WERI-Rb-1 (cell line): ENCODE results near the gene FGF22.
"Not testable (repeated sequence)": the region's sequence is repeated elsewhere in the genome, so short reads cannot be mapped to it uniquely, and the experiment has no call there.

Experiments used
- DNase-seq: peaks from one replicate; pipeline ENCODE4 v3.0.0-alpha.2; 2020
- H3K27ac ChIP-seq: fragments of 250-450 bp; sonication (Bioruptor Pico); 2 replicates; pipeline ENCODE4 v1.5.1; 2020; ENCODE audit warnings: mild to moderate bottlenecking, moderate library complexity
- H3K27me3 ChIP-seq: fragments of 250-450 bp; sonication (Bioruptor Pico); 2 replicates; pipeline ENCODE4 v1.5.1; 2021; ENCODE audit warnings: mild to moderate bottlenecking, low read depth, moderate library complexity; ENCODE audit not compliant: insufficient read depth, severe bottlenecking
- H3K36me3 ChIP-seq: fragments of 250-450 bp; sonication (Bioruptor Pico); 2 replicates; pipeline ENCODE4 v1.5.1; 2020; ENCODE audit warnings: mild to moderate bottlenecking, moderate library complexity
- H3K4me3 ChIP-seq: 2 replicates; pipeline ENCODE4 v1.5.1; 2011; ENCODE audit warnings: low read depth, mild to moderate bottlenecking, control low read depth, low read length
- H3K9me3 ChIP-seq: fragments of 250-450 bp; sonication (Bioruptor Pico); 2 replicates; pipeline ENCODE4 v1.5.1; 2021; ENCODE audit warnings: mild to moderate bottlenecking, moderate library complexity; ENCODE audit not compliant: severe bottlenecking
- CTCF ChIP-seq: IDR thresholded peaks from 2 replicates; pipeline ENCODE4 v1.5.1; 2011; ENCODE audit warnings: low read depth, mild to moderate bottlenecking, control low read depth, inconsistent platforms, low read length

Gene FGF22

DNA sequence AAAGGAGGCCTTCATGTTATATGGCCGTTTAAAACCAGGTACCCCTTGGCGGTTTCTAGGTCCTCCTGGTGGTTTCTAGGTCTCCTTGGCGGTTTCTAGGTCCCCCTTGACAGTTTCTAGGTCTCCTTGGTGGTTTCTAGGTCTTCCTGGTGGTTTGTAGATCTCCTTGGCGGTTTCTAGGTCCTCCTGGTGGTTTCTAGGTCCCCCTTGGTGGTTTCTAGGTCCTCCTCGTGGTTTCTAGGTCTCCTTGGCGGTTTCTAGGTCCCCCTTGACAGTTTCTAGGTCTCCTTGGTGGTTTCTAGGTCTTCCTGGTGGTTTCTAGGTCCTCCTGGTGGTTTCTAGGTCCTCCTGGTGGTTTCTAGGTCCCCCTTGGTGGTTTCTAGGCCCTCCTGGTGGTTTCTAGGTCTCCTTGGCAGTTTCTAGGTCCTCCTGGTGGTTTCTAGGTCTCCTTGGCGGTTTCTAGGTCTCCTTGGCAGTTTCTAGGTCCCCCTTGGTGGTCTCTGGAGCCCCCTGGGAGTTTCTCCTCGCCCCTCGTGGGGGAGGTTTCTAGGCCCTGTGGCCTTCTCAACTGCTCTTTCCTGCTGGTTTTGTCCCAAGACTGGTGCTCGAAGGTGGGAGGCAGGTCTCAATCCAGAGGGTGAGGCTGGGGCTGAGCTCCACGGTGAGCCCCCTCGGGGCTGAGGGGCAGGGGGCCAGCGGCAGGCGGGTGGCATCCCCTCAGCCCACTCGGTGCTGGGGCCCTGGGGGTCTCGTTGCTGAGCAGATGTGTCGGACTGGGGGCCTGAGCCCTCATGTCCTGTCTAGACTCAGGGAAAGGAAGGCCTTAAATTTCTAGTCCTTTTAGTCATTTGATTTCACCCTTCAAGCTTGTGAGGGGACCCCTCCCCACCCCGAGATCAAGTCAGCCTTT lies 42.0 kb upstream of the FGF22 start:
- Histone ChIP-seq H3K27ac (no peak overlapping the region), H3K4me3 (no peak overlapping the region), H3K36me3 (no peaks in the 10 kb centered on the region), H3K27me3 (peaks cover 42% of the 10 kb centered on the region), H3K9me3 (peaks cover 7% of the 10 kb centered on the region)
- TF ChIP-seq CTCF = no peak
- no peak for DNase-seq

DNA sequence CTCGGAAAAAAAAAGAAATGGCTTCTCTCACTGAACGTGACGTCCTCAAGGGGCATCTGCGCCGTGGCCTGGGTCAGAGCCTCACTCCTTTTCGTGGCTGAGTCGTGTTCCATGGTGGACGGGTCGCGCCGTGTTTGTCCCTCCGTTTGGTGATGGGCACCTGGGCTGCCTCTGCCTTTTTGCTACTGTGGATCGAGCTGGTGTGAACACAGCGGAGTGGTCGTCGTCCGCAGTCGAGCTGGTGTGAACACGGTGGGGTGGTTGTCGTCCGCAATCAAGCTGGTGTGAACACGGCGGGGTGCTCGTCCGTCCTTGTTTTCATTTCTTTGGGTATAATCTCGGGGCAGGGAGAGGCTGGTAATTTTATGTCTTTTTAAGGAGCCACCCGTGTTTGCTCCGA lies 38.4 kb upstream of the FGF22 start:
- no peak overlapping the region for H3K27ac ChIP-seq
- H3K9me3 ChIP-seq = peaks cover 7% of the 10 kb centered on the region
- no peak for DNase-seq
- H3K4me3 ChIP-seq = no peak overlapping the region
- no peak for TF ChIP-seq CTCF
- H3K36me3 ChIP-seq = no peaks in the 10 kb centered on the region
- peaks cover 9% of the 10 kb centered on the region for H3K27me3 ChIP-seq

DNA sequence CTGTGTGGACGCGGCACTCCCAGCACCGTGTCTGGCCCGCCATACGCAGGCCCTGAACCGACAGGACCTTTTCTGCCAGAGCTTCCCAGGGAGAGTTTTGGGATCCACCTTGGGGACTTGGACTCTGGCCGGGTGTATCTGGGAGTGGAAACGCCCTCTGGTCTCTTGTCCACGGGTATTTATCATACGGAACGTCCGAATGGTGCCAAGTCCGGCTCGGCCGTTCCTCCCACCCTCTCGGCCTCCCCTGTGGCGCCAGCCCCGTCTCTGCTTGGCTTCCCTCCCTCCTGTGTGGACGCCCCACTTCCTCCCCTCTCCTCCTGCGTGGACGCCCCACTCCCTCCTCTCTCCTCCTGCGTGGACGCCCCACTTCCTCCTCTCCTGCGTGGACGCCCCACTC lies 37.9 kb upstream of the FGF22 start:
- TF ChIP-seq CTCF = no peak
- H3K27ac ChIP-seq = no peak overlapping the region
- no peaks in the 10 kb centered on the region for H3K36me3 ChIP-seq
- peaks cover 7% of the 10 kb centered on the region for H3K9me3 ChIP-seq
- H3K4me3 ChIP-seq = no peak overlapping the region
- H3K27me3 ChIP-seq = peaks cover 5% of the 10 kb centered on the region
- DNase-seq = no peak

- H3K36me3 ChIP-seq = no peaks in the 10 kb centered on the region
- no peak overlapping the region for H3K27ac ChIP-seq
- no peak for TF ChIP-seq CTCF
- H3K27me3 ChIP-seq = no peaks in the 10 kb centered on the region
- peaks cover 7% of the 10 kb centered on the region for H3K9me3 ChIP-seq
- no peak for DNase-seq
- H3K4me3 ChIP-seq = no peak overlapping the region
Observed at GRCh38 chr19:602391-603301, 37.0 kb upstream of the FGF22 start.

- not testable (repeated sequence) for H3K4me3 ChIP-seq, H3K27ac ChIP-seq, H3K9me3 ChIP-seq, H3K27me3 ChIP-seq, H3K36me3 ChIP-seq, DNase-seq
Observed at GRCh38 chr19:603302-603639, 36.4 kb upstream of the FGF22 start.

GRCh38 chr19:603779-604178 lies 35.9 kb upstream of the FGF22 start:
- not testable (repeated sequence) for H3K36me3 ChIP-seq, H3K27ac ChIP-seq, DNase-seq, H3K9me3 ChIP-seq, H3K4me3 ChIP-seq, H3K27me3 ChIP-seq
